ENCODE results near the gene SELENBP1.

Gene SELENBP1

DNA sequence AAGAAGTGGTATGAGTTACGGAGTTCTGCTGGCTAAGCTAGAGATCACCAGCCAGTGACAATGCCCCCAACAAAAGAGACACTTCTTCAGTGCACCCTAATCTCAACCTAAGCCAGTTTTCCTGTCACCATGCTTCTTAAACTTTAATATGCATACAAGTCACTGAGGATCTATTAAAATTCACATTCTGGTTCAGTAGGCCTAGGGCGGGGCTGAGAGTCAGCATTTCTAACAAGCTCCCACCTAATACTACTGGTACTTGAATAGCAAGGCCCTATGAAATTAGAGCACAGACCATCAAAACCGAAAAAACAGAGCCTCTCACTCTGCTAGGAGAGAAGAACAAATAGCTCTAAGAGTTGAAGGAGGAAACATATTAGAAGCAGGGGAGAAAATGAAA is 34.8 kb upstream of the SELENBP1 start:
- H3K4me3 ChIP-seq (ENCODE audit: low read depth, low read length): no peak overlapping the region
- TF ChIP-seq, protein P1, sequence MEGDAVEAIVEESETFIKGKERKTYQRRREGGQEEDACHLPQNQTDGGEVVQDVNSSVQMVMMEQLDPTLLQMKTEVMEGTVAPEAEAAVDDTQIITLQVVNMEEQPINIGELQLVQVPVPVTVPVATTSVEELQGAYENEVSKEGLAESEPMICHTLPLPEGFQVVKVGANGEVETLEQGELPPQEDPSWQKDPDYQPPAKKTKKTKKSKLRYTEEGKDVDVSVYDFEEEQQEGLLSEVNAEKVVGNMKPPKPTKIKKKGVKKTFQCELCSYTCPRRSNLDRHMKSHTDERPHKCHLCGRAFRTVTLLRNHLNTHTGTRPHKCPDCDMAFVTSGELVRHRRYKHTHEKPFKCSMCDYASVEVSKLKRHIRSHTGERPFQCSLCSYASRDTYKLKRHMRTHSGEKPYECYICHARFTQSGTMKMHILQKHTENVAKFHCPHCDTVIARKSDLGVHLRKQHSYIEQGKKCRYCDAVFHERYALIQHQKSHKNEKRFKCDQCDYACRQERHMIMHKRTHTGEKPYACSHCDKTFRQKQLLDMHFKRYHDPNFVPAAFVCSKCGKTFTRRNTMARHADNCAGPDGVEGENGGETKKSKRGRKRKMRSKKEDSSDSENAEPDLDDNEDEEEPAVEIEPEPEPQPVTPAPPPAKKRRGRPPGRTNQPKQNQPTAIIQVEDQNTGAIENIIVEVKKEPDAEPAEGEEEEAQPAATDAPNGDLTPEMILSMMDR (IDR thresholded peaks at IDR 0.05; ENCODE audit: low read depth, low read length): no peak
- H3K9me3 ChIP-seq: no peaks in the 10 kb centered on the region
- no peaks in the 10 kb centered on the region for H3K27me3 ChIP-seq
- no peaks in the 10 kb centered on the region for H3K4me1 ChIP-seq
- peaks cover 85% of the 10 kb centered on the region for H3K36me3 ChIP-seq
- DNase-seq: no peak

DNA sequence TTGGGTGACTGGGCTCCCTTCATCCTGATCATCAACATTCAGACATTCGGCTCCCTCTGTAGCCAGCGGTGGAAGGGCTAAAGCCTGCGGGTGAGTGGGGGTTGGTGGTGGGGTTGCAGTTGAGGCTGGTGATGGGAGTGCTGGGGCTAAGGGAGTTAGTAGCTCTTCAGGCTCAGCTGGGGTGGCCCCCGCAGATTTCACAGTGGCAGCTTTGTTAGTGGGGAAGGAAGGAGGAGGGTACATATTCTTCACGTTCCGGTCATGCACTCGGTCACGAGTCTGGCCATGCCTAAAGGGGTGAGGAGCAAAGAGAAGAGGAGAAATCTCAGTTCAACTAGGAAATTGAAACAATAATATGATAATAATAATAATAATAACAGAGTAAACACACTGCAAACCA is 33.7 kb upstream of the SELENBP1 start:
- no peaks in the 10 kb centered on the region for H3K27me3 ChIP-seq
- H3K36me3 ChIP-seq: peaks cover 85% of the 10 kb centered on the region
- H3K9me3 ChIP-seq: no peaks in the 10 kb centered on the region
- DNase-seq: no peak
- H3K4me3 ChIP-seq (ENCODE audit: low read depth, low read length): no peak overlapping the region
- H3K4me1 ChIP-seq: no peaks in the 10 kb centered on the region
- TF ChIP-seq, protein P1 (IDR thresholded peaks at IDR 0.05; ENCODE audit: low read depth, low read length): no peak

DNA sequence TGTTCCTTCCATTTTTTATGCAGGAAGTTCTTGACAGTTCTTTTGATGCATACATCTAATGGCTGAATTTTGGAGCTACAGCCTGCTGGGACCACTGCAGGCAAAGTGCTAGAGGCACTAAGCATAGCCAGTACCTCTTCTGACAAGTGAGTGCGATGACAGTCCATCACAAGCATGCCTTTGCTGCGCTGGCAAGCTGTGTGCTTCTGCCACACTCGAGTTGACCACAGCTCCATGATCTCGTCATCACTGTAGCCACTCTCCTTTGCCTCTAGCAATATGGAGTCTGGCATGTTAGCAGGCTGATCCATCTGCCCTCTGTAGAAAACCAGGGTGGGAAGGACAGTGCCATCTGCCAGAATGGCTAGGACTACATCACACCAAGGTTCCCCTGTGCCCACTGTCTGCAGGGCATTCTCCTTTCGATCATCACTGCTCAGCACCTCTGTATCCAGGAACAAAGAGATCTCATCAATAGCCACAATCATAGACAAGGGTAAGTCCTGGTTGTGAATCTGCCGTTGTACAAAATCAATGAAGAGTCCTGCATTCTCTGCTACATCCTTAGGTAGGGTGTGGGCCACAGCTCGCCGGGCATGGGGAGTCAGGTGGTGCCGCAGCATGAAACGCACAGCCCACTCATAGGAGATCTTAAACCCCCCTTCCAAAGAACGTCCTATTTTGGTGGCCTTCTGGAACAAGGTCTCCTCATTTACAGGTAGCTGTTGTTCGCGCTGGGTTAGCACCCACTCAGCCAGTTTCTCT is 32.9 kb upstream of the SELENBP1 start:
- Histone ChIP-seq H3K9me3 (no peaks in the 10 kb centered on the region), H3K27me3 (no peaks in the 10 kb centered on the region), H3K36me3 (peaks cover 85% of the 10 kb centered on the region), H3K4me1 (no peaks in the 10 kb centered on the region), H3K4me3 (ENCODE audit: low read depth, low read length) (no peak overlapping the region)
- TF ChIP-seq, protein P1 (IDR thresholded peaks at IDR 0.05; ENCODE audit: low read depth, low read length): no peak
- no peak for DNase-seq

DNA sequence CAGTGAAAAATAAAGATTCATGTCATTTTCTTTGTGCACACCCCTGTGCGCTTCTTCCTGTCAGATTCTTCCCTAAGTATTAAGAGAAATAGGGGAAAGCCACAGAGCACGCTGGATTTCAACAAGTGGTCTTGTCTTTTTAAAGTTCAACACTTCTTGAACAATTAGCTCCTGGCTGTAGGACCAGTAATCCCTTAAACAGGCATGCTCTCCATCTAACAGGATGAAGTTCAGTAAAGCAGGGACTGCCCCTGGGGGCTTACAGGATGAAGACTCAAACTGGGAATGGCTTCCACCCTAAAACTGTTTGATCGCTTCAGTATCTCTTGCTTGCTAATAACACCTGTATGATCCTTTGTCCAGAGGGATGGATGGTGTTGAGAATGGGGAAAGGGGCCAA is 31.1 kb upstream of the SELENBP1 start:
- Histone ChIP-seq H3K4me1 (no peaks in the 10 kb centered on the region), H3K4me3 (ENCODE audit: low read depth, low read length) (no peak overlapping the region), H3K36me3 (peaks cover 76% of the 10 kb centered on the region), H3K27me3 (no peaks in the 10 kb centered on the region), H3K9me3 (no peaks in the 10 kb centered on the region)
- no peak for DNase-seq
- TF ChIP-seq, protein P1 (IDR thresholded peaks at IDR 0.05; ENCODE audit: low read depth, low read length): no peak

DNA sequence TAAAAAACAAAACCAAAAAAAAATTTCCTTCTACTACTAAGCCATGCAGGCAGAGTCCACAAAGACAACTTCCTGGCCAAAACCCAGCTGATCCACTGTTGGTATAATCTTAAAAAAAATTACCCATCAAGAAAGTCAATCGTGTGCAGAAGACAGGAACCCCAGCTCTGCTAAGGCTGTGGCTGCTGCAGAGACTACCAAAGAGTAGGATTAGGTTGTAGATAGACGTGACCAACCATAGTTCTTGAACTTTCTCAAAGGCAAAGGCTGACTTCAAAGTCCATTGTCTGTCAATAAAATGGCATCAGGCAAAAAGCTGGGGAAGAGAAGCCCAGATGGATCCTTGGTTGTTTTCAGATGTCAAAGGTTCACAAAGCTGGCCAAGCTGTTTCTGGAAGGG is 30.3 kb upstream of the SELENBP1 start:
- H3K4me1 ChIP-seq: no peaks in the 10 kb centered on the region
- DNase-seq: no peak
- H3K27me3 ChIP-seq: no peaks in the 10 kb centered on the region
- no peaks in the 10 kb centered on the region for H3K9me3 ChIP-seq
- TF ChIP-seq, protein P1 (IDR thresholded peaks at IDR 0.05; ENCODE audit: low read depth, low read length): no peak
- H3K36me3 ChIP-seq: peaks cover 73% of the 10 kb centered on the region
- H3K4me3 ChIP-seq (ENCODE audit: low read depth, low read length): no peak overlapping the region

DNA sequence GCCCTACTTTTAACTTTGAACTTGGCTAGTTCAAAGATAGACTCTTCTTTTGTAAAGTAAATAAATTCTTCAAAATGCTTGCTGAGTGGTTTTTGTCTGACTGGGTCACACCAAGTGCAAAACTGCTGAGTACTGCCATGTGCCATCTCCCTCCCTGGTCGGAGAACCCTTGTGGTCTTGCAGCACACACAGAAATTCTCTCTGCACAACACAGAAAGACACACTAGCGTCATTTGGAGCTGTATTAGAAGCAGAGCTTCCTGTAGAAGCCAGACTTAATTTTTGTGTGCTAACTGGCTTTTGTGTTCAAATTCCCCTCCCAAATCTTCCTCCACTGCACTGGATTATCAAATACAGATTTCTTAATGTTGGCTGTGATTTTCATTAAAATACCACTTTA is 29.4 kb upstream of the SELENBP1 start:
- no peak for DNase-seq
- Histone ChIP-seq H3K27me3 (no peaks in the 10 kb centered on the region), H3K4me1 (no peaks in the 10 kb centered on the region), H3K36me3 (peaks cover 64% of the 10 kb centered on the region), H3K4me3 (ENCODE audit: low read depth, low read length) (no peak overlapping the region), H3K9me3 (no peaks in the 10 kb centered on the region)
- TF ChIP-seq, protein P1 (IDR thresholded peaks at IDR 0.05; ENCODE audit: low read depth, low read length): no peak
